Ovary (tissue), 3 donors: Measurements from ENCODE around the gene CFLAR.

ENCODE experiments used
- EP300 ChIP-seq: sonication (generic); formaldehyde crosslinking; IDR thresholded peaks from one replicate; pipeline ENCODE4 v1.6.1; 2017; ENCODE audit warnings: antibody characterized with exemption
- POLR2A ChIP-seq: fragments of 450-650 bp; IDR thresholded peaks from one replicate; pipeline ENCODE4 v1.6.1; 2017; ENCODE audit warnings: antibody characterized with exemption, mild to moderate bottlenecking, moderate library complexity
- TF ChIP-seq, protein P1 (sequence below), 3 donors: fragments of 450-650 bp in 2 of 3; fragments of 200-600 bp in 1 of 3; IDR thresholded peaks; one replicate each; pipeline versions ENCODE4 v1.5.1 to v1.8.0; 2016 to 2022; ENCODE audit warnings: antibody characterized with exemption in 3 of 3, mild to moderate bottlenecking in 1 of 3
- donor health status: DM: no; HTN: no; CAD: no.

DNA sequence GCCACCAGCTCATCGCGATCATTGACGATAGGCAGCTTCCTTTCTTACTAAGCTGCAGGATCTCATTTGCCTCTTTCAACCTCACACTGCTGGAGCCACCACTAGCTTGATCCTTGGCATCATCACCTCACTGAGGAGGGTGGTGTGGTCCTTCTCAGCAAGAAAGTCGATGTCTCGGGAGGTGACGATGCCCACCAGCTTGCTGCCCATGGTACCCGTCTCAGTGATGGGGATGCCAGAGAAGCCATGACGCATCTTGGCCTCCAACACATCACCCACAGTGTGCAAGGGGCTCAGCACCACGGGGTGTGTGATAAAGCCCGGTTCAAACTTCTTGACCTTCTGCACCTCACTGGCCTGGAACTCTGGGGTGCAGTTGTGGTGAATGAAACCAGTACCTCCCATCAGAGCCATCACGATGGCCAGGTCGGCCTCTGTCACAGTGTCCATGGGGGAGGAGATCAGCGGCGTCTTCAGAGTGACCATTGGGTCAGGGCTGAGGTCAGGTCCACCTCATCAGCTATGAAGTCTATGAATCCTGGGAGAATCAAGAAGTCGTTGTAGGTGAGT lies 22.5 kb downstream of the CFLAR start:
- TF ChIP-seq, protein P1, sequence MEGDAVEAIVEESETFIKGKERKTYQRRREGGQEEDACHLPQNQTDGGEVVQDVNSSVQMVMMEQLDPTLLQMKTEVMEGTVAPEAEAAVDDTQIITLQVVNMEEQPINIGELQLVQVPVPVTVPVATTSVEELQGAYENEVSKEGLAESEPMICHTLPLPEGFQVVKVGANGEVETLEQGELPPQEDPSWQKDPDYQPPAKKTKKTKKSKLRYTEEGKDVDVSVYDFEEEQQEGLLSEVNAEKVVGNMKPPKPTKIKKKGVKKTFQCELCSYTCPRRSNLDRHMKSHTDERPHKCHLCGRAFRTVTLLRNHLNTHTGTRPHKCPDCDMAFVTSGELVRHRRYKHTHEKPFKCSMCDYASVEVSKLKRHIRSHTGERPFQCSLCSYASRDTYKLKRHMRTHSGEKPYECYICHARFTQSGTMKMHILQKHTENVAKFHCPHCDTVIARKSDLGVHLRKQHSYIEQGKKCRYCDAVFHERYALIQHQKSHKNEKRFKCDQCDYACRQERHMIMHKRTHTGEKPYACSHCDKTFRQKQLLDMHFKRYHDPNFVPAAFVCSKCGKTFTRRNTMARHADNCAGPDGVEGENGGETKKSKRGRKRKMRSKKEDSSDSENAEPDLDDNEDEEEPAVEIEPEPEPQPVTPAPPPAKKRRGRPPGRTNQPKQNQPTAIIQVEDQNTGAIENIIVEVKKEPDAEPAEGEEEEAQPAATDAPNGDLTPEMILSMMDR (IDR thresholded peaks at IDR 0.05) = no peak
- no peak for TF ChIP-seq EP300
- TF ChIP-seq POLR2A = no peak
